ENCODE measurements around the gene PTGR1.

GRCh38 chr9:111610149-111610548 is 10.7 kb upstream of the PTGR1 start:
- TF ChIP-seq CTCF (optimal IDR thresholded peaks at IDR 0.05 in 1 of 3, IDR thresholded peaks at IDR 0.05 in 1 of 3, conservative IDR thresholded peaks at IDR 0.05 in 1 of 3; ENCODE audit: extremely low read depth in 1 of 3, insufficient read depth in 2 of 3, low read length in 3 of 3) = no peak
- TF ChIP-seq EZH2 (IDR thresholded peaks at IDR 0.05; ENCODE audit: low read length) = no peak
